Epidermal melanocyte (primary cell): ENCODE data around the gene PRPF6.

Experiments used
- DNase-seq: peaks from one replicate; pipeline ENCODE4 v3.0.0; 2011; ENCODE audit warnings: low spot score; ENCODE audit not compliant: insufficient read length

PRPF6 gene

GRCh38 chr20:63980806-63981728, at the start of gene PRPF6:
Gene PRPF6 (plus strand): TSS chr20:63981132. CDS start chr20:63981246, 114 bp downstream.
- peak; percentile 99 for DNase-seq

DNA sequence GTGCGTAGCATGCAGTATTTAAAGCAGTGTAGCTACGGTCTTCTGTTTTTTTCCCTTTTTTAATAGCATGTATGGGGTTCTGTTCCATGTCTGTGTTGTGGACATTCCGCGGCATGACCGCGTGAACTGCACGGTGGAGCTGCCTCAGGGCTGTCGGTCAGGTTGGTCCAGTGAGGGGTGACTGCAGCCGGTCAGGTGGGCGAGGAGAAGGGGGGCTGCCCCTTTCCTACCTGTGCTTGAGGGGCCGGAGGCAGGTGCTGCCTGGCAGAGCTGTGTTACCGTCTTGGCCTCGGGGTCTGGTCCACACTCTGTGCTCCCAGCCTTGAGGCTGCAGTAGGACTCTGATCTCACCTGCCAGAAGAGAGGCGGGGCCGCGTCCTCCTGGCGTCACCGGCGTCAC, 49.2 kb upstream of the PRPF6 start:
- peak; percentile 12 for DNase-seq

GRCh38 chr20:63932606-63933160, 48.2 kb upstream of the PRPF6 start:
- peak; percentile 9 for DNase-seq

- DNase-seq = peak; percentile 16
Observed at GRCh38 chr20:63933646-63934045, 47.3 kb upstream of the PRPF6 start.

DNA sequence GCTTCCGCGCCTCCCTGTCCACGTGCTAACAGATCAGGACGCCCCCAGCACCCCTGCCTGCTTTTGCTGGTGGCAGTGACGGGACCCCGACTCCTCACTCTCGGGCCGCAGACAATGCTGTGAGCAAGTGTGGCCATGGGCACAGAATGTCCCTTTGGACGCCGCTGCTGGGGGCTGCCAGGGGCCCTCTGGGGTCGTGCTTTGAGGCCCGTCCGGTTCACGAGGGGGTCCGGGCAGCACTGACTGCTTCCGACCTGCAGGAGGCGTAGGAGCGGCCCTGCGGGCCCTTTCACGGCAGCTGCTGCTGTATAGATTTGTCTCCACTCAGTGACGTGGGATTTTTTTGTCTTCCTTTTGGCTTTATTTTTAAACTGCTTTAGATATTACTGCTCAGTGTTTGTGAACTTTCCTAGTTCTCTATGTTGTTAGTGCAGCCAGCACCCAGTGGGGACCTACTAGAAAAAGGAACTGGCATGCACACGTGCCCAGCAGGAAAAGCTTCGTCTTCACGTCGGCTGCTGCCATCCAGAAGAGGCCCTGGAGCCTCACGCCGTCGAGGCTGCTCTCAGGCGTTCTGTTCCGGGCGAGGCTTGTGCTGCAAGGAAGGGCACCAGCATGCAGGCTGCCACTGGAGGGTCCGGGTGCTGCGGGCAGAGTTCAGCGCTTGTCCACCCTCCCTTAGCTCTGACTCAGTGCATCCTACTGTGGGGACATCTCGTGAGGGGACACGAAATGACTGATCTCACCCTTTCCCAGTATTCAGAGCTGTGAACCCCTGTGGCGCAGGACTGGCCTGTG, 46.5 kb upstream of the PRPF6 start:
- peak; percentile 12 for DNase-seq

- no peak for DNase-seq
Observed at GRCh38 chr20:63935447-63935846, 45.5 kb upstream of the PRPF6 start.

- no peak for DNase-seq
Observed at GRCh38 chr20:63937596-63937995, 43.3 kb upstream of the PRPF6 start.

- no peak for DNase-seq
Observed at GRCh38 chr20:63939061-63939935, 41.6 kb upstream of the PRPF6 start.

GRCh38 chr20:63940071-63940471, 40.9 kb upstream of the PRPF6 start:
- DNase-seq = no peak

- no peak for DNase-seq
Observed at GRCh38 chr20:63940472-63941266, 40.3 kb upstream of the PRPF6 start.

- peak; percentile 88 for DNase-seq
Observed at GRCh38 chr20:63941282-63942081, 39.5 kb upstream of the PRPF6 start.

- DNase-seq = no peak
Observed at GRCh38 chr20:63942250-63942951, 38.5 kb upstream of the PRPF6 start.

DNA sequence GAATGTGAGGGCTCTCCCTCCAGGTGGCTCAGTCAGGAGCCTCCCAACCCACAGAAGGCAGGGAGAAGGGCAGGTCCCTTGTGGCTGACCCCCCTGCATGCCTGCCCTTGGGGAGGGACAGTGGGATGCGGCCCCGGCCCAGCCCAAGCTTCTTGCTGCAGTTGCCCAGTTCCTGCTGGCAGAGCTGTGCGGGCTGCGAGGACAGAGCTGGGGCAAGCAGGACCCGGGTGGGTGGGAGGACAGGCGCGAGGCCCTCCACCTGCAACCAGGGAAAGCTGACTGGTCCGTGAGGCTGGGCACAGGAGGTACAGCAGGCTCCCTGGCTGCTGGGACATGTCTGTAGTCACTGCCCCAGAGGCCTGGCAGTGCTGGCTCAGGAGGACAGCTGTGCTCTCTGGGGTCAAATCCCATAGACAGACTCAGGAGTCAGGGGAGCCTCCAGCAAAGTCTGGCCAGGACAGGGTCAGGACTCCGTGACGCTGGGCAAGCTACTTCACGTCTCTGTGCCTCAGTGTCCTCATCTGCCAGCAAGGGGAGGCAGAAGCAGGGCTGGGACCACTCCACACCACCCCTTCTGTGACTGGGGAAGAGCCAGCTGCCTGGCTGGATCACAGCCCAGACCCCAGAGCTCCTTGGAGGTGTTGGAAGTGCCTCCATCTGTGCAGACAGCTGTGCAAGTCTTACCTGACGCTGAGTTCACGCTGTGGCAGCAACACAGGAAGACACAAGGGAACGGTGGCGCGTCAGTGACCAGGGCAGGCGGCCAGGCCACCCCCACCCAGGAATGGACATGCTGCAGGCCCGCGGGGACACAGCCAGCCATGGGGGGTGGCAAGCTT, 37.7 kb upstream of the PRPF6 start:
- no peak for DNase-seq

DNA sequence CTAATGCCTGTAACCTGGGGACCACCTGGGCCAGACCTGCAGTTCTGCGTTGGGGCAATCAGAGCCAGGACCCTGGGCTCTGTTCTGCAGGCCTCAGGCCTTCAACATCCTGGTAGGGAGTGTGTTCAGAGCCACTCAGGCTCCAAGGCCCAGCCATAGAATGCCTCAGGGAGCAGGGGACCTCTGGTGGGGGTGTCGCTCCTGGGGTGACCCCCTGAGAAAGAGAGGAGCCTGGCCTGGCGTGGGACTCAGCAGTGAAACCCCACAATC, 37.2 kb upstream of the PRPF6 start:
- no peak for DNase-seq

GRCh38 chr20:63944078-63944941, 36.6 kb upstream of the PRPF6 start:
- no peak for DNase-seq

DNA sequence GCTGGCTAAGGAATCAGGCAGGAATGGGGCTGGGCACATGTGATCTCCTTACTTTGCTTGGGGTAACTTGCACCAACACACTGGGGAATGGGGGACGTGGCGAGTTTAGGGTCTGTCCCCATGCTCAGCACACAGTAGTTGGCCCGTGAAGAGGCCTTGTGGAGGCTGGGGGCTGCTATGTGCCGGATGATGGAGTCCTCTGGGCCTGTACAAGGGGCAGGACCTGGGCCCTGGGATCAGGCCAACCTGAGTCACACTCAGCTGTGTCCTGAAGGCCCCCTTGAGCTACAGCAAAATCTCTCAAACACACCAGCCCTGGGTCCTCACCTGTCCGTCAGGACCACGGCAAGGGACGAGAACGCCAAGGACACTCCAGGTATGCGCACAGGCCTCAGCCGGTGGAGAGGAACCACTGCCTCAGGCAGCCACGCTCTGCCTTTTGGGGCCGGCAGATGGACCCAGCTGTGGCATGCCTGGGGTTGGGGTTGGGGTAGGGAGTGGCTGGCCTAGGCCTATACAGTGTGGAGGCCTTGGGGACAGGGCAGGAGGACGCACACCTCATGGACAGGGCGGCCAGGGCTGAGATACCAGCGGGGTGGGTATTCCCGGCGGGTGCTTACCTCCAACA, 35.8 kb upstream of the PRPF6 start:
- DNase-seq = no peak
